ENCODE results near the gene RFC4. TPM values are rescaled to one million over a fixed set of nuclear protein-coding genes. Genes with fewer than 3 reads are reported as not detected.

RFC4 gene
- total and polyA plus RNA-seq, 9 of the 15 experiments (the other 6 are each of a cell fraction or from before 2014, with no cell fraction given): 105 to 227 (median 180) TPM

DNA sequence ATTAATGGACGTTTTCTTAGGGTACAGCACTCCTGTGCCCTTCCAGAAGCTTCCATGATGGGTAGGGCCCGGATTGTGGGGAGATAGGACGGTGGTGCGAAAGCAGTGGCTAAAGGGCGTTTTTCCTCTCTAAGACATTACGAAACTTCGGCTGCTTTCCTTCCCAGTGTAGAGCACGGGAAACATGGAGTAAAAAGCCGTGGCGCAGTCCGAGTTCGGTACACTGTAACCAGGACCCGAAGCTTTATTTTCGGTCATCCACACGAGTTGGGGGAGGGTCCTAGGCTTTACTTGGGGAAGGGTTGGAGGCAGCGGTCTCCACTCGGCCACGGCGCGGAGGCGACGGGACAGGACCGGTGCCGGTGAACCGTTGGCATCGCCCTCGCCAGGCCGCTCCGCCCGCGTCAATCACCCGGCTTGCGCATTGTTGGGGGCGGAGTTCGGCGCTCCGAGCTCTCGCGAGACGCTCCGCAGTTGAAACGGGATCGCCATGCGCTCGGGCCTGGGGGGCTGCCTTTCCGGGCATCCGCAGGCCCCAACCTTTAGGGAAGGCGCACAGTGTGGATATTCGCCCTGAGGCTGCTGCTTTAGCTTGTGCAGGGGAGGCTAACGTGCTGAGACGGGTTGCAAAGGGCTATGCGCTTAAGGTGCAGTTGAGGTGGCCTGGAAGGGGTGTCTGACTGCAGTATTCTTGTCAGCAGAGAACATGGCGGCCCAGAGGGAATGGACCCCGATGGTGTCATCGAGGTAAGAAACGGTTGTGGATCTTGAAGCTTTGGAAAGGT is 22.4 kb downstream of the RFC4 start (continued):
- no peak for TF ChIP-seq TGIF2 (CRISPR knock-in tag; IDR thresholded peaks at IDR 0.05)
- TF ChIP-seq TRIM28 (IDR thresholded peaks at IDR 0.05): no peak
- TF ChIP-seq ELF1 (tag; IDR thresholded peaks at IDR 0.05): no peak
- no peak for TF ChIP-seq CBX2 (IDR thresholded peaks at IDR 0.05; ENCODE audit: insufficient read depth, low read length, poor library complexity, severe bottlenecking)
- no peak; the same call in 1 of the 2 replicates for TF ChIP-seq ZNF589 (CRISPR knock-in tag; IDR thresholded peaks at IDR 0.05; ENCODE audit: low read depth)
- TF ChIP-seq HMGN3 (IDR thresholded peaks at IDR 0.05; ENCODE audit: borderline replicate concordance, extremely low read depth, insufficient read length, low read depth, low read length): peak; percentile 76
- TF ChIP-seq NFE2L1 (tag; IDR thresholded peaks at IDR 0.05; ENCODE audit: borderline replicate concordance, low read depth): no peak
- TF ChIP-seq KHSRP (IDR thresholded peaks at IDR 0.05): no peak
- peak; percentile 10 for TF ChIP-seq SMAD1 (IDR thresholded peaks at IDR 0.05; ENCODE audit: low read depth, low read length, partially characterized antibody)
- TF ChIP-seq HOXB6 (CRISPR knock-in tag; IDR thresholded peaks at IDR 0.05; ENCODE audit: borderline replicate concordance): no peak; the same call in 1 of the 2 replicates
- TF ChIP-seq BDP1 (IDR thresholded peaks at IDR 0.05; ENCODE audit: insufficient read depth, insufficient read length): no peak
- no peak for TF ChIP-seq FOXJ3 (CRISPR knock-in tag; IDR thresholded peaks at IDR 0.05)
- no peak for TF ChIP-seq DIDO1 (tag; IDR thresholded peaks at IDR 0.05; ENCODE audit: low read depth)
- no peak for TF ChIP-seq ZKSCAN1 (IDR thresholded peaks at IDR 0.05; ENCODE audit: low read depth, low read length)
- peak; percentile 63 for TF ChIP-seq HNRNPH1 (optimal IDR thresholded peaks at IDR 0.05; ENCODE audit: low read depth, low read length)
- peak; percentile 8; the same call in 1 of the 2 replicates for TF ChIP-seq PTBP1 (IDR thresholded peaks at IDR 0.05; ENCODE audit: low read depth, low read length)
- TF ChIP-seq ATF7 (IDR thresholded peaks at IDR 0.05): no peak
- TF ChIP-seq DACH1 (IDR thresholded peaks at IDR 0.05; ENCODE audit: partially characterized antibody): no peak
- TF ChIP-seq MAZ (CRISPR knock-in tag; conservative IDR thresholded peaks at IDR 0.05 in 1 of 2, IDR thresholded peaks at IDR 0.05 in 1 of 2): peak in 1 of 2 experiments; percentile 84; a peak in 3 of 4 replicates
- no peak for TF ChIP-seq ZNF354B (CRISPR knock-in tag; IDR thresholded peaks at IDR 0.05)
- no peak for TF ChIP-seq HMG20B (CRISPR knock-in tag; IDR thresholded peaks at IDR 0.05)

All from K562 (cell line).